ENCODE results near the gene KCNH1. TPM values are rescaled to one million over a fixed set of nuclear protein-coding genes. Genes with fewer than 3 reads are reported as not detected.
A peak's percentile ranks its signal among the peaks of the same experiment; 100 is the strongest.

Gene KCNH1, protein sequence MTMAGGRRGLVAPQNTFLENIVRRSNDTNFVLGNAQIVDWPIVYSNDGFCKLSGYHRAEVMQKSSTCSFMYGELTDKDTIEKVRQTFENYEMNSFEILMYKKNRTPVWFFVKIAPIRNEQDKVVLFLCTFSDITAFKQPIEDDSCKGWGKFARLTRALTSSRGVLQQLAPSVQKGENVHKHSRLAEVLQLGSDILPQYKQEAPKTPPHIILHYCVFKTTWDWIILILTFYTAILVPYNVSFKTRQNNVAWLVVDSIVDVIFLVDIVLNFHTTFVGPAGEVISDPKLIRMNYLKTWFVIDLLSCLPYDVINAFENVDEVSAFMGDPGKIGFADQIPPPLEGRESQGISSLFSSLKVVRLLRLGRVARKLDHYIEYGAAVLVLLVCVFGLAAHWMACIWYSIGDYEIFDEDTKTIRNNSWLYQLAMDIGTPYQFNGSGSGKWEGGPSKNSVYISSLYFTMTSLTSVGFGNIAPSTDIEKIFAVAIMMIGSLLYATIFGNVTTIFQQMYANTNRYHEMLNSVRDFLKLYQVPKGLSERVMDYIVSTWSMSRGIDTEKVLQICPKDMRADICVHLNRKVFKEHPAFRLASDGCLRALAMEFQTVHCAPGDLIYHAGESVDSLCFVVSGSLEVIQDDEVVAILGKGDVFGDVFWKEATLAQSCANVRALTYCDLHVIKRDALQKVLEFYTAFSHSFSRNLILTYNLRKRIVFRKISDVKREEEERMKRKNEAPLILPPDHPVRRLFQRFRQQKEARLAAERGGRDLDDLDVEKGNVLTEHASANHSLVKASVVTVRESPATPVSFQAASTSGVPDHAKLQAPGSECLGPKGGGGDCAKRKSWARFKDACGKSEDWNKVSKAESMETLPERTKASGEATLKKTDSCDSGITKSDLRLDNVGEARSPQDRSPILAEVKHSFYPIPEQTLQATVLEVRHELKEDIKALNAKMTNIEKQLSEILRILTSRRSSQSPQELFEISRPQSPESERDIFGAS
- total RNA-seq (2014; rRNA removed; shearing (Covaris generic)) (0.19 and 0.28 TPM in 2 replicates), polyA plus RNA-seq (2016; fragmentation: Nextera tagmentation; extraction: Ambion mirVana) (not detected in 2 replicates)
- long read RNA-seq: 0 reads

DNA sequence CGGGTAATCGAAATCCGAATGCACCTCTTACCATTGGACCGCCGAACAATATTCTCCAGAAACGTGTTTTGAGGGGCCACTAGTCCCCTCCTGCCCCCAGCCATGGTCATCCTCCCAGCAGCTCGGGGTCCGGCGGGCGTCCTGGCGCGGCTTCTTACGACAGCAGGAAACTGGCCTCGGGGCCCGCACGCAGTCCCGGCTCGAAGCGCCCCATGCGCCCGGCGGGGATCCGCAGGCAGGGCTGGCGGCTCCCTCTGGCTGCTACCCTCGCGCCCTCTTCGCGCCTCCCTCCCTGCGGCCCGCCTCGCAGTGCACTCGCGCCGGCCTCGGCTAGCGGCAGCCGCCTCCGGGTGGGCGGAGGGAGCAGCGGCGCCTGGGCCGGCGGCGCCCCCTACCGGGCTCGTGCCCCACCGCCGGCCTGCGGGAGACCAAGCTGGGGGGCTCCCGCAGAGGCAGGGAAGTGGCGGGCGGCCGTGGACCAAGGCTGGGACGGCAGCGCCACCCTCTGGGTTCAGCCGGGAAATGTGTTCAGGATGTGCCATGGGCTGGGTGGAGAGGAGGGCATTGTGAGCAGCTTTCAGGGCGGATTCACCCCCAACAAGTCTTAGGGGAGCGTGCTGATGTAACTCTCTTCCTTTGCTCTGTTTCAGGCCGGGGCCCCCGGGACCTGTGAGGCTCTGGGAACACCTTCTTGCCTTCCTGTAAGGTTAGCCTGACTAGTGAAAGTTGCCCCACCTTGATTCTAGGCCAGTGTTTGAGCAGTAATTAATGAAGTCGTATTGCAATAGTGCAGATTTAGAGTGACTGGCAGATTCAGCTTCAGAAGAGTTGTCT lies at the start of gene KCNH1:
Gene KCNH1, minus strand, starts transcription at position 313 of the 834 bp plus-strand sequence. Its CDS starts 203 bp downstream, at position 110.
- Mint-ChIP-seq H3K27ac (peak within 1 kb of the TSS; percentile 32; the same call in 1 of the 2 replicates), H3K36me3 (ENCODE audit: low read depth) (no peaks in the 10 kb centered on the region)
- peak; percentile 93 for ATAC-seq

More for the DNA sequence above, at the start of gene KCNH1:
- peak within 1 kb of the TSS; percentile 76 for H3K4me3 Mint-ChIP-seq
- Histone ChIP-seq H3K27ac (ENCODE audit: low read depth) (no peak within 1 kb of the TSS; the same call in 1 of the 2 replicates), H3K4me2 (peak within 1 kb of the TSS; percentile 88), H3K4me1 (ENCODE audit: insufficient read depth) (peaks cover 8% of the 10 kb centered on the region; the same call in 1 of the 2 replicates), H3K4me3 (peak within 1 kb of the TSS; percentile 72), H3K36me3 (ENCODE audit: insufficient read depth) (no peaks in the 10 kb centered on the region), H2AFZ (peak within 1 kb of the TSS; percentile 98), H3K9me2 (ENCODE audit: insufficient read depth) (no peaks in the 10 kb centered on the region), H3K27me3 (ENCODE audit: insufficient read depth) (peaks cover 32% of the 10 kb centered on the region), H3K79me2 (replicated peaks; ENCODE audit: insufficient read depth) (no peaks in the 10 kb centered on the region), H4K20me1 (replicated peaks; ENCODE audit: insufficient read depth) (no peaks in the 10 kb centered on the region), H3F3A (replicated peaks; ENCODE audit: low read depth) (no peaks in the 10 kb centered on the region)
- peaks cover 18% of the 10 kb centered on the region for H3K27me3 Mint-ChIP-seq (ENCODE audit: insufficient read depth, low read depth, poor library complexity)
- H3K9me3 Mint-ChIP-seq: no peaks in the 10 kb centered on the region
- TF ChIP-seq, protein P1, sequence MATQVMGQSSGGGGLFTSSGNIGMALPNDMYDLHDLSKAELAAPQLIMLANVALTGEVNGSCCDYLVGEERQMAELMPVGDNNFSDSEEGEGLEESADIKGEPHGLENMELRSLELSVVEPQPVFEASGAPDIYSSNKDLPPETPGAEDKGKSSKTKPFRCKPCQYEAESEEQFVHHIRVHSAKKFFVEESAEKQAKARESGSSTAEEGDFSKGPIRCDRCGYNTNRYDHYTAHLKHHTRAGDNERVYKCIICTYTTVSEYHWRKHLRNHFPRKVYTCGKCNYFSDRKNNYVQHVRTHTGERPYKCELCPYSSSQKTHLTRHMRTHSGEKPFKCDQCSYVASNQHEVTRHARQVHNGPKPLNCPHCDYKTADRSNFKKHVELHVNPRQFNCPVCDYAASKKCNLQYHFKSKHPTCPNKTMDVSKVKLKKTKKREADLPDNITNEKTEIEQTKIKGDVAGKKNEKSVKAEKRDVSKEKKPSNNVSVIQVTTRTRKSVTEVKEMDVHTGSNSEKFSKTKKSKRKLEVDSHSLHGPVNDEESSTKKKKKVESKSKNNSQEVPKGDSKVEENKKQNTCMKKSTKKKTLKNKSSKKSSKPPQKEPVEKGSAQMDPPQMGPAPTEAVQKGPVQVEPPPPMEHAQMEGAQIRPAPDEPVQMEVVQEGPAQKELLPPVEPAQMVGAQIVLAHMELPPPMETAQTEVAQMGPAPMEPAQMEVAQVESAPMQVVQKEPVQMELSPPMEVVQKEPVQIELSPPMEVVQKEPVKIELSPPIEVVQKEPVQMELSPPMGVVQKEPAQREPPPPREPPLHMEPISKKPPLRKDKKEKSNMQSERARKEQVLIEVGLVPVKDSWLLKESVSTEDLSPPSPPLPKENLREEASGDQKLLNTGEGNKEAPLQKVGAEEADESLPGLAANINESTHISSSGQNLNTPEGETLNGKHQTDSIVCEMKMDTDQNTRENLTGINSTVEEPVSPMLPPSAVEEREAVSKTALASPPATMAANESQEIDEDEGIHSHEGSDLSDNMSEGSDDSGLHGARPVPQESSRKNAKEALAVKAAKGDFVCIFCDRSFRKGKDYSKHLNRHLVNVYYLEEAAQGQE (IDR thresholded peaks at IDR 0.05; ENCODE audit: unreplicated experiment): no peak
- no peak for TF ChIP-seq ZNF331 (CRISPR knock-in tag; IDR thresholded peaks at IDR 0.05; ENCODE audit: low read depth)
- no peak for TF ChIP-seq NANOG (IDR thresholded peaks at IDR 0.05; ENCODE audit: borderline replicate concordance)
- no peak for TF ChIP-seq ZNF114 (CRISPR knock-in tag; IDR thresholded peaks at IDR 0.05)
- TF ChIP-seq JUNB (IDR thresholded peaks at IDR 0.05; ENCODE audit: unreplicated experiment): no peak
- TF ChIP-seq STAT1 (IDR thresholded peaks at IDR 0.05; ENCODE audit: unreplicated experiment): no peak
- TF ChIP-seq EZH2phosphoT487 (IDR thresholded peaks at IDR 0.05; ENCODE audit: unreplicated experiment): no peak
- peak; percentile 36; the same call in 1 of the 2 replicates for TF ChIP-seq CREB1 (CRISPR knock-in tag; IDR thresholded peaks at IDR 0.05; ENCODE audit: low read depth)
- no peak for TF ChIP-seq POLR2AphosphoS5 (IDR thresholded peaks at IDR 0.05; ENCODE audit: low read depth)
- TF ChIP-seq, protein P2, sequence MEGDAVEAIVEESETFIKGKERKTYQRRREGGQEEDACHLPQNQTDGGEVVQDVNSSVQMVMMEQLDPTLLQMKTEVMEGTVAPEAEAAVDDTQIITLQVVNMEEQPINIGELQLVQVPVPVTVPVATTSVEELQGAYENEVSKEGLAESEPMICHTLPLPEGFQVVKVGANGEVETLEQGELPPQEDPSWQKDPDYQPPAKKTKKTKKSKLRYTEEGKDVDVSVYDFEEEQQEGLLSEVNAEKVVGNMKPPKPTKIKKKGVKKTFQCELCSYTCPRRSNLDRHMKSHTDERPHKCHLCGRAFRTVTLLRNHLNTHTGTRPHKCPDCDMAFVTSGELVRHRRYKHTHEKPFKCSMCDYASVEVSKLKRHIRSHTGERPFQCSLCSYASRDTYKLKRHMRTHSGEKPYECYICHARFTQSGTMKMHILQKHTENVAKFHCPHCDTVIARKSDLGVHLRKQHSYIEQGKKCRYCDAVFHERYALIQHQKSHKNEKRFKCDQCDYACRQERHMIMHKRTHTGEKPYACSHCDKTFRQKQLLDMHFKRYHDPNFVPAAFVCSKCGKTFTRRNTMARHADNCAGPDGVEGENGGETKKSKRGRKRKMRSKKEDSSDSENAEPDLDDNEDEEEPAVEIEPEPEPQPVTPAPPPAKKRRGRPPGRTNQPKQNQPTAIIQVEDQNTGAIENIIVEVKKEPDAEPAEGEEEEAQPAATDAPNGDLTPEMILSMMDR (conservative IDR thresholded peaks at IDR 0.05; ENCODE audit: low read depth in 2 of 2): peak; percentile 77 to 96
- H3K4me1 Mint-ChIP-seq: peaks cover 13% of the 10 kb centered on the region
- DNase-seq (ENCODE audit: low spot score): peak; percentile 92

Data from GM23338 (cell line).